ENCODE data around the gene ADIPOR1. TPM values are rescaled to one million over a fixed set of nuclear protein-coding genes. Genes with fewer than 3 reads are reported as not detected.
"Not testable (repeated sequence)": the region's sequence is repeated elsewhere in the genome, so short reads cannot be mapped to it uniquely, and the experiment has no call there.

ADIPOR1 gene
- total RNA-seq, 2 experiments from 2014 or later: 49.4 to 57.4 TPM

DNA sequence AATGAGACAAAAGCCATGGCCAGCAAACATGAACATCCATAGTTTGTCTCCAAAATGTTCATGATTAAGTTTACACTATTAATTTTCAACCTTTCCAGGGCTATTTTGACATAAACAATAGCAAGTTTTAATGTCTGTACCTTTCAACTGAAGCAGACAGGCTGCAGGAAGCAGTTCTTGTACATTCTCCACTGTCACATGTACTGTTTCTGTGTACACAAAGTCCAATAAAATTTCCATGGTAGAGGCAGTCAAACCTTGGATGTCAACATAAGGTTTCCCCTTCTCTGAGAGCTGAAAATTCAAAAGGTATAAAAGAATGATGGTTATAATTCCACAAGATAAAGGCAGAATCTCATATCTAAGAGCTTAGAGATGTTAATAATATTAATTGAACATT lies 38.5 kb downstream of the ADIPOR1 start:
- no peak overlapping the region for H3K4me2 ChIP-seq (ENCODE audit: low read length)
- no peak for DNase-seq (ENCODE audit: low spot score)
- H3K4me3 ChIP-seq (ENCODE audit: low read depth, low read length, poor library complexity, severe bottlenecking): no peak overlapping the region
- no peaks in the 10 kb centered on the region for H3K9me2 ChIP-seq (ENCODE audit: insufficient read depth, low read length)
- H3K4me1 ChIP-seq (ENCODE audit: insufficient read depth, low read length, poor library complexity, severe bottlenecking): peaks cover 21% of the 10 kb centered on the region
- no peak overlapping the region for H3K27ac ChIP-seq (ENCODE audit: low read depth, low read length, poor library complexity, severe bottlenecking)
- no peak for TF ChIP-seq EZH2phosphoT487 (IDR thresholded peaks at IDR 0.05; ENCODE audit: borderline replicate concordance, low read depth, low read length)
- TF ChIP-seq CTCF (conservative IDR thresholded peaks at IDR 0.05; ENCODE audit: low read length): no peak
- H2AFZ ChIP-seq (ENCODE audit: low read length): no peak overlapping the region
- no TSS peak for BruUV-seq (replicated peaks)
- H3K9me3 ChIP-seq (ENCODE audit: low read length): no peaks in the 10 kb centered on the region
- POLR2A ChIA-PET: interaction anchor here (0.6 kb wide), 1 partner anchor 1387 kb away, joined by 3 read pairs; no protein-coding TSS in a partner anchor
- H3K36me3 ChIP-seq (ENCODE audit: insufficient read depth, low read length): peaks cover 86% of the 10 kb centered on the region
- H3K79me2 ChIP-seq (ENCODE audit: insufficient read depth, low read depth, low read length): peaks cover 32% of the 10 kb centered on the region; the same call in 1 of the 2 replicates
- no peaks in the 10 kb centered on the region for H4K20me1 ChIP-seq (ENCODE audit: insufficient read depth, low read length)
- CTCF ChIA-PET (ENCODE audit: unreplicated experiment): no interaction called here
- intact Hi-C loops (cut with micrococcal nuclease; ENCODE audit: unreplicated experiment): no loop called here

GRCh38 chr1:202915146-202915545 lies 43.0 kb downstream of the ADIPOR1 start:
- BruUV-seq (replicated peaks): no TSS peak
- Histone ChIP-seq H3K4me3 (ENCODE audit: low read depth, low read length, poor library complexity, severe bottlenecking) (no peak overlapping the region), H3K79me2 (ENCODE audit: insufficient read depth, low read depth, low read length) (no peaks in the 10 kb centered on the region), H3K36me3 (ENCODE audit: insufficient read depth, low read length) (peaks cover 94% of the 10 kb centered on the region), H3K4me1 (ENCODE audit: insufficient read depth, low read length, poor library complexity, severe bottlenecking) (no peaks in the 10 kb centered on the region), H3K9me2 (ENCODE audit: insufficient read depth, low read length) (no peaks in the 10 kb centered on the region), H3K9me3 (ENCODE audit: low read length) (no peaks in the 10 kb centered on the region), H4K20me1 (ENCODE audit: insufficient read depth, low read length) (no peaks in the 10 kb centered on the region), H3K27ac (ENCODE audit: low read depth, low read length, poor library complexity, severe bottlenecking) (no peak overlapping the region), H2AFZ (ENCODE audit: low read length) (no peak overlapping the region), H3K4me2 (ENCODE audit: low read length) (no peak overlapping the region)
- CTCF ChIA-PET (ENCODE audit: unreplicated experiment): no interaction called here
- POLR2A ChIA-PET: interaction anchor here (0.7 kb wide), 1 partner anchor 11 kb away, joined by 6 read pairs; no protein-coding TSS in a partner anchor
- intact Hi-C loops (cut with micrococcal nuclease; ENCODE audit: unreplicated experiment): no loop called here
- no peak for DNase-seq (ENCODE audit: low spot score)
- TF ChIP-seq EZH2phosphoT487 (IDR thresholded peaks at IDR 0.05; ENCODE audit: borderline replicate concordance, low read depth, low read length): no peak
- TF ChIP-seq CTCF (conservative IDR thresholded peaks at IDR 0.05; ENCODE audit: low read length): no peak

- H2AFZ ChIP-seq (ENCODE audit: low read length); CTCF ChIA-PET (ENCODE audit: unreplicated experiment); H3K79me2 ChIP-seq (ENCODE audit: insufficient read depth, low read depth, low read length); DNase-seq (ENCODE audit: low spot score); H4K20me1 ChIP-seq (ENCODE audit: insufficient read depth, low read length); H3K27ac ChIP-seq (ENCODE audit: low read depth, low read length, poor library complexity, severe bottlenecking); BruUV-seq (replicated peaks); H3K9me2 ChIP-seq (ENCODE audit: insufficient read depth, low read length); intact Hi-C loops (cut with micrococcal nuclease; ENCODE audit: unreplicated experiment); H3K4me3 ChIP-seq (ENCODE audit: low read depth, low read length, poor library complexity, severe bottlenecking); H3K4me2 ChIP-seq (ENCODE audit: low read length); H3K9me3 ChIP-seq (ENCODE audit: low read length); H3K4me1 ChIP-seq (ENCODE audit: insufficient read depth, low read length, poor library complexity, severe bottlenecking): not testable (repeated sequence)
- peaks cover 97% of the 10 kb centered on the region for H3K36me3 ChIP-seq (ENCODE audit: insufficient read depth, low read length)
- POLR2A ChIA-PET: interaction anchor here (1.8 kb wide), 1 partner anchor 31 kb away, joined by 4 read pairs; no protein-coding TSS in a partner anchor
Observed at GRCh38 chr1:202912476-202912875, 45.6 kb downstream of the ADIPOR1 start.
